GM18526 (cell line): ENCODE results near the gene CMTM8.

Experiments
- POLR2A ChIP-seq: IDR thresholded peaks from 3 replicates; pipeline ENCODE4 v1.6.1; 2011; ENCODE audit not compliant: insufficient read length; ENCODE audit errors: extremely low read depth

CMTM8 gene

DNA sequence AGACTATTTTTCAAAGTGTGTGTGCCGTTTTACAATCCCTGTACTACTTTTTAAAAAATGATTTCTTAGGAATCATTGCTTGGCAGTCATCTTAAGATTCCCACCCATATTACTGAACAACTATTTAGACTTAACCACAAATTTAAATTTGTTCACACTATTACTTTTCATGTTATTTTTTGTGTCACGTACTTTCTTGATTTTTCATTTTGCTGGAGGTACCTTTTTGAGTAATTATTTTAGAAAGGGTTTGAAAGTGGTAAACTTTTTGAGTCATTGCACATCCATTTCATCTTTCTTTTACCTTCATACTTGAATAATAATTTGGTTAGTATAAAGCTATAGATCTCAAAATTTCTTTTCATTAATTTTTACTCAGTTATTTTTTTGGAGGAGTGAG lies 16.9 kb downstream of the CMTM8 start:
- TF ChIP-seq POLR2A, result no peak

DNA sequence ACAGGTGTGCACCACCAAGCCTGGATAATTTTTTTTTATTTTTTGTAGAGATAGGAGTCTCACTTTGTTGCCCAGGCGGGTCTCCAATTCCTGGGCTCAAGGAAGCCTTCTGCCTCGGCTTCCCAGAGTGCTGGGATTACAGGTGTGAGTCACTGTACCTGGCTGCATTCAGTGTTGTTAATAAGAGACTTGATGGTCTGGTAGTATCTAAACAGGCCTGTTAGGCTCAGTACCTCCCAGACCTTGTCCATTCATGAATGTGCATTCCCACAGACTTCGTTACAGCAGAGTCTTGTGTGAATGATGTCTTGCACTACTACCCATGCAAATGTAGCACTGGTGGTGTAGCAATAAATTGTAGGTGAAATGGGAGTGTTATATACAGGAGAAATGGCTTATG lies 17.7 kb downstream of the CMTM8 start:
- TF ChIP-seq POLR2A, result no peak

DNA sequence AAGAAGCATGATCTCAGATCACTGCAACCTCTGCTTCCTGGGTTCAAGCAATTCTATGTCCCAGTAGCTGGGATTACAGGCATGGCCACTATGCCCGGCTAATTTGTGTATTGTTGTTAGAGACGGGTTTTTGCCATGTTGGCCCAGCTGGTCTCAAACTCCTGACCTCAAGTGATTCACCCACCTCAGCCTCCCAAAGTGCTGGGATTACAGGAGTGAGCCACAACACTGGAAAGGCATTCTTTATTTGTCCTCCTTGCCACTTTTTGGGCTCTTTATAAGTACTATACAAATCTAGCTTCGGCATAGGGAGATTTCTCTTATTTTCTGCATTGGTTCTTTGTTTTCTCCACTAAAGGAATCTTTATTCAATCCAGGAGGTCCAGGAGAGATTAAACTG lies 18.6 kb downstream of the CMTM8 start:
- TF ChIP-seq POLR2A, result no peak

DNA sequence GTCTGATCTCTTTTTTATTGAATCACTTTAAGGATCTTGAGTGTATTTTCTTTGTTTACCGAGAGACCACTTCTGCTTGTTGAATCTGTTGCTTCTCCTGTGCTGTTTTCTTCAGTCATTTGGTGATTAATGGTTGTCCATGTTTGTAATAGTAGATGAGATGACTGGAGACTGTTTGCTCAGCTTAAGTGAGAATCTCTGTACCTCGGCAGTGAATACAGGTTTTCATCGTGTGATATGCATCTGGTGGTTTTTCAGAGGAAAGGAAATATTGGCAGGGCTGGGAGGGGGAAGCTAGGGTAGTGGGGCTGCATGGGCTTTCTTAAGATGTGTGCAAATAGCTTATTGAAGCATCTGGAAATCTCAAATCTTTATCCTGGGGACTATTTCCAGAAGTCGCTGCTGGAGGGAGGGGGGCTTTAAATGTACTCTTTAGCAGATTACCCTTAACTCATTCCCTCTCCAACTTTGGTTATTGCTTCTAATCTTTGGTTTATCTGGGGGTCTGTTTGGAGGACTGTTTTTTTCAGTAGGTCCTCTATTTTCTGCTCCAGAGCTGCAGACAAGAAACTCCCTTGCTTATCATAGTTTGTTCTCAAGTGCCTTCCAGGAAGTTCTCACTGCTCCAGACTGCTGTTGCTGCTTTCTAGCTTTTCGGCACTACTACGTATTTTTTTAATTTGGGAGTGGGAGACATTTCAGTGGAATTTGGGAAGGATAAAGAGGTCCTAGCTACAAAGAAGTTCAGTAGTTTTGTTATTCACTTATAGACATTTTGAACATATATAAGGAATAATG lies 19.4 kb downstream of the CMTM8 start:
- TF ChIP-seq POLR2A, result no peak

DNA sequence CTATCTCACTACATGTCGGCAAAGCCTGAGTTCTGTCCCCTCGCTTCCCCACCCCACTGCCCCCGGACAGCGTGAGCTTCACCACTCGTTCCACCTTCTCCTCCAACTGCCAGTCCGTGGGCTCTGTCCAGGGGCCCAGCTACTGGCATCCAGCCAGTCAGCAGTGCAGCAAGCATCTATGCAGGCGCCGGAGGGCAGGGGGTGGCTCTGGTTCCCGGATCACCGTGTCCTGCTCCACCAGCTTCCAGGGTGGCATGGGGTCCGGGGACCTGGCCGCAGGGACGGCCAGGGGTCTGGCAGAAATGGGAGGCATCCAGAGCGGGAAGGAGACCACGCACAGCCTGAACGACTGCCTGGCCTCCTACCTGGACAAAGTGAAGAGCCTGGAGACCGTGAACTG lies 20.4 kb downstream of the CMTM8 start:
- no peak for TF ChIP-seq POLR2A

DNA sequence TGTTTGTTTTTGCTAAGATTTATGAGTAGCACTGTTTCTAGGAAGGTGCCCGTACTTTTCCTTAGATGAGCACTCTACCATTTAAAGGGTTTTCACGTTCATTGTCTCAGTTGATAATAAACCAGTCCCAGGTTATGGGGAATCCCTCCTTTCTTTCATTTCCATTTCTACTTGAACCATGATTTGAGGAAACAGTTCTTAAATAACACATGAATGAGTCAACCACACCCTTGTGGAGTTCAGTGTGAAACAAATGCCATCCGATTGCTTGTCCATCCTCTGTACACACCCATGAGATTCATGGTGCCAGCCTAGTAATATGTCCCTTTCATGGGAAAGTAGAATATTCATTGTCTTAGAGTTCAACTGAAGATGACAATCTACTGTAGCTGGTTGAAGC lies 23.1 kb downstream of the CMTM8 start:
- TF ChIP-seq POLR2A, result no peak

DNA sequence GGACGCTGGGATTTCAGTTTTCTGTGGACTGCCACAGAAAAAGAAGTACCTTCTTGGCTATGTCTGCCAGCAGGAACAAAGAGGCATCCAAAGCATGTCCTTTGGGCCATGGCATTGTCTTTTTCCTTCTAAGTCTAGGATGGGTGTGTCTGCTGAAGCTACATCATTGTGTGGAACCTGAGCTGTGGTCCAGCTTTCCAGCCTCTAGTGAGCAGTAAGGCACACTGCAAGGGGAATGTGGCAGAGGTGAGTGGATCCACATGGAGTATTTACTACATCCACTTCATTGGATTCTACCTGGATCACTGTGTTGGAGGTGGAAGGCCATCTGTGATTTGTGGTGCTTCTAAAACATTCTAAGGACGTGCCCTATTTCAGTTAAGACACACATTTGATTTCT lies 23.7 kb downstream of the CMTM8 start:
- TF ChIP-seq POLR2A, result no peak

DNA sequence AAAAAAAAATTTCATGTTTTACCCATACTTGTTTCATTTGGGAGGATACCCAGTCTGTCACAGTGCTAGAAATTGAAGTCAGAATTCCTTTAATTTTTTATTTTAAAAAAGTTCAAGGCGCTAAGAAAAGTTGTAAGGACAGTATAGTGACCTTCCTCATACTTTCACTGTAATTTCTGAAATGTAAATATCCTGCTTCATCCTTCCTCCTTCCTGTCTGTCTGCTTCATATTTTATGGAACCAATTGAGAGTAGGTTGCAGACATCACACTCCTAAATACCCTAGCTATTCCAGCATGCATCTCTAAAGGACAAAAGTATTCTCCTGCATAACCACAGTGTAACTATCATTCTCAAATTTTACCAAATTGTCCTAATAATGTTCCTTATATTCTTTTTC lies 35.8 kb downstream of the CMTM8 start:
- no peak for TF ChIP-seq POLR2A

DNA sequence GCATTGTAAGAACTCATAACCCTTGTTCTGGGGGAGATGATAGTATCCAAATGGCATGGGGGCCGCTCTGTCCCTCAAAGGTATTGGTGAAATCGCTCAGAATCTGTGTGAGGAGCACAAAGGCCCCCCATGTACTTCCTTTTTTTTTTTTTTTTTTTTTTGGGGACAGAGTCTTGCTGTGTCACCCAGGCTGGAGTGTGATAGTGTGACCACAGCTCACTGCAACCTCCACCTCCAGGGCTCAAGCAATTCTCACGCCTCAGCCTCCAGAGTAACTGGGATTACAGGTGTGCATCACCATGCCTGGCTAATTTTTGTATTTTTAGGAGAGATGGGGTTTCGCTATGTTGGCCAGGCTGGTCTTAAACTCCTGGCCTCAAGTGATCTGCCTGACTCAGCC lies 37.0 kb downstream of the CMTM8 start:
- TF ChIP-seq POLR2A, result no peak

DNA sequence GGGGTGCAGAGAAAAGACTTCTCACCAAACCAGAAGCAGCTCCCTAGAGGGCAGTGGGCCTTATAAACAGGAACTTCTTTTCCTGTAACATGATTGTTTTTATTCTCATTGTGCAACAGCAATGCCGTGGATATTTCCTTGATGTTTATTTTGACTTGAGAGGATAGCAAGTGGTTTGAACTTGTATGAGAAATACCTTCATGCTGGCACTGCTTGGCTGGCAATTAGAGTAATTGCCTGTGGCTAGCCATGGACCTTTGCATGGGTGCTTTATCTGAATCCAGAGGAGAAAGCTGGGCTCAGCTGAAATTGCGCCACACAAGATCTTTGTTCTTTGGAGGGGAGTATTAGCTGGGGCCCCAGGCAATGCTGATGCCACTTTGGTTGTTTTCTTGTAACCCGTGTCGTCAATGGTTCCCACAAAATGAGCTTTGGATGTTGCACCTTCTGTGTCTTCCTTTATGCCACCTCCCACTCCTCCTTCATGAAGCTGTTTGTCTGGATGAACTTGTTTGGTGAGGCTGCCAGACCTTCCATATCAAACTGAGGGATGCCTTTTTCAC lies 37.9 kb downstream of the CMTM8 start:
- TF ChIP-seq POLR2A, result no peak

DNA sequence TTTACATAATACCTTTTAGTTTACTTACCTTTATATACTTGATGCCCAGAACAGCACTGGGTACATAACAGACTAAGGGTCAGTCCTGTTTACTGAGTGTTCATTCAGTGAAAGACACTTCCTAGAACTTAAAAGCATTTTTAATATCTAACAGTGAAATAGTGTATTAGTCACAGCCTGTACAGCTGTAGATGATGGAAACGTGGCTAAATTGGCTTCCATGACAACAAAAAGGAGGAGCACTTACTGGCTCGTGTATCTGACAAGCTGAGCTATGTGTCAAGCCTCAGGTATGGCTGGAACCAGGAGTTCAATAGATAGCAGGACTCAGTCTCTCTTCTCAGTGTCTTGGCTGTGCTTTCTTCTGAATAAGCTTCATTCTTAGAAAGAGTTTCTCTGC lies 40.2 kb downstream of the CMTM8 start:
- no peak for TF ChIP-seq POLR2A

DNA sequence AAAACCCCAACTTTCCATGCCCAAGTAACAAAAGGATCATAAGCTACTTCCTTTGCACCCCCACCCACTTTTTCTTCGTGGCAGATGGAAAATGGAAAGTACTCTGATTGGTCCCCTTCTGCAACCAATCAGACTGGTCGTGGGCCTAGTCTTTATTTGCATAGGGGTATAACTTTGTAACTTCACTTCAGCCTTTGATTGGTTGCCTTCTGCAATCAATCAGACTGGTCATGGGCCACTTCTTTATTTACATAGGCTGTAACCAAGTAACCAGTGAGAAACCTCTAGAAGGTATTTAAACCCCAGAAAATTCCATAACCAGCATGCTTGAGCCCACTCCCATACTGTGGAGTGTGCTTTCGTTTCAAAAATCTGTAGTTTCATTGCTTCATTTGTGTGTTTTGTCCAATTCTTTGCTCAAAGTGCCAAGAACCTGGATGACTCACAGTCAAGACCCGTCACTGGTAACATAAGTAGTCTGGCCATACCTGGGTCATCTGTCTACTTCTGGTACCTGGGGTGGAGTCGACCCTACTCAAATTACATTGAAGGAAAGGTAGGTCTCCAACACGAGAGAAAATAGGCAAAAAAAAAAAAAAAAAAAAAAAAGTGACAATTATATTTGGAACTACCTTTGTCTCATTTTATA lies 41.9 kb downstream of the CMTM8 start:
- TF ChIP-seq POLR2A, result no peak

DNA sequence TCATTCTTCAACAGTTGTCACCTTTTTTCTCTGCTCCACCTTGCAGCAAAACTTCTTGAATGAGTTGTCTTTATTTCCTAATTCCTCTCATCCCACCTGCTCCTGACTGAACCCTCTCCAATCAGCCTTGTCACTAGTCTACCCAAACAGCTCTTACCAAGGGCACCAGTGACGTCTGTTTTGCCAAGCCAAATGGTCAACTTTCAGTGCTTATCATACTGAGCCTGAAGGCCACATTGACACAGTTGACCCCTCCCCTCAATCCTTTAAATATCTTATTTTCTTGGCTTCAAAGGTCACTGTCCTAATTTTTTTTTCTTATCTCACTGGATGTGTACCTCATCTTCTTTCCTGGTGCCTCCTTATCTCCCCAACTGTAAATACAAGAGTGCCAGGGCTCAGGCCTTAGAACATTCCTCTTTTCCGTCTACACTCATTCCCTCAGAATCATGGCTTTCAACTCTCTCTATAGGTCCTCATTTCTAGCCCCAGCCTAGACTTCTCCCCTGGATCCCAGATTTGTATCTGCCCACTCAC lies 43.2 kb downstream of the CMTM8 start:
- no peak for TF ChIP-seq POLR2A

DNA sequence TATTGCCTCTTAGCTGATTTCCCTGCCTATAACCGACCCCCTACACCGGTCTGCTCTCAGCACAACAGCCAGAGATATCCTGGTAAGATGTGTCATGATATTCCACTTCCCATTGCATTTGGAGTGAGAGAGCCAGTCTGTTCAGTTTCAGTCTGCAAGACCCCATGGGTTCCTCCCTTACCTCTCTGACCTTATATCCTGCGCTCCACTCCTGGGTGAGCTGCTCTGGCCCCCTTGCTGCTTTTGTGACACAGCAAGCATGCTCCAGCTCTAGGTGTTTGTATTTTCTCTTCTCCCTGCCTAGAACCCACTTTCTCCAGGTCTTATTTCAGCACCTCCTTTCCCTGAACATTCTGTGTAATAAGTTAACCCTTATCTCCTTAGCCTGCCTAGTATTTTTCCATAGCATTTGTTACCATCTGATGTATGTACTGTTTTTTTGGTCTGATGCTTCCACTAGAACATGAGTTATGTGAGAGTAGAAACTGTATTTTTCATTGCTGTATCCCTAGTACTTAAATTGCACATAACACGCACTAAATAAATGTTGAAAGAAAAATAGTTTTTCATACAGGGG lies 44.2 kb downstream of the CMTM8 start:
- TF ChIP-seq POLR2A, result no peak

DNA sequence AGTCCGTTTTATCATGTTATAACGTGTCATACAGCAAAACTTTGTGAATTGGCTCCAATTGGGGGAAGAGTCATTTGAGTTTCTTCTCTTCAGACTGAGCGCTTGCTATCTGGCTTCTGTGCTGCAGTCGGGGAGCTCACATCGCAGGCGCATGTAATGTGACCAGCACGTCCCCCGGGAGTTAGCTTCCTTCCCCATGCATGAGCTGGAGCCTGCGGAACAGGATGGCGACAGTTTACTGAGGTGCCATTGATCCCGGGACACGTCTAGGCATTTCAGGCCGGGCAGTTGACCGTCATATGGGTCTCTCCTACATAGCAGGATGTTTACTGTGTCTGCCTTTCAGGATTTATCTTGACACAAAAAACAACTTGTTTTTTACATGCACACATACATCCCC lies 44.8 kb downstream of the CMTM8 start:
- TF ChIP-seq POLR2A, result no peak
